Esophagus mucosa (tissue), 1 donor: Measurements from ENCODE around the gene GALNT3. TPM values are rescaled to one million over a fixed set of nuclear protein-coding genes. Genes with fewer than 3 reads are reported as not detected.

Experiments
- ATAC-seq: fragments of 200-7000 bp; cut with Tn5 transposase; one replicate; pipeline ENCODE4 v1.9.1; 2020
- total RNA-seq: library from RNA; stranded (reverse); gene quantifications from one replicate; pipeline ENCODE4 v1.2.4, GENCODE V29; 2023
- donor health status: DM: yes; HTN: yes; CAD: no.

The GALNT3 gene
- 40.0 TPM for total RNA-seq

DNA sequence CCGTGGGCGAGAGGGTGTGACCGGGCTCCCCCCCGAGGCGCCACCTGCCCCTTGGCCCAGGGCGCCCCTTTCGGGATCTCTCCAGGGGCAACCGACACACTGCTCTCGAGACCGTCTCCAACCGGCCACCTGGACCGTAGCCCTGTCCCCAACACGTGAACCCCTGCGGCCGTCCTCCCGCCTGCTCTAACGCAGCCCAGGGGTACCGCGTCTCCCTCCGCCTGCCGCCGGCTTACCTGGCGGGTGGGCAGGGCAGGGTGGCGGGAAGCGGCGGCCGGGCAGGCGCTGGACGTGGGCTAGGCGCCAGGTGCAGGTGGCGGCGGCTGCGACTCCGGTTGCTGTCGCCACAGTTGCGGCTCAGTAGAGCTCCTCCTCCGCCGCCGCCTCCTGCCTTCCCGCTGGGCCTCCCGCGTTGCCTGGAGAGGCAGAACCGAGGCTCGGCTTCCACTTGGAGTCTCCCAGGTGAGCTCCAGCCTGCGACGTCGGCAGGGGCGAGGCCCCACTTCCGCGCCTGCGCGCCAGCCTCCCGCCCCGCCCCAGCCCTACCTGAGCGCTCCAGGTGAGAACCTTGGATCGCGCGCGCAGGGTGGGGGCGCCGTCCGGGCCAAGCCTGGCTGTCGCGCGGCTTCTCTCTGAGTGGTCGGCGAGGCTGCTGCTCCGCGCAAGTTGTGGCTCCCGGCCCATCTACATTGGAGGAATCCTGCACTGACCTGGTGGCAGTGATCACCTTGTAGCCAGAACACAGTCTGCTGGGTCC, at the start of gene GALNT3:
Gene GALNT3 (minus strand): TSS at position 469 of the 757 bp plus-strand sequence. CDS start 23,547 bp downstream, outside the sequence.
- peak; percentile 96 for ATAC-seq

DNA sequence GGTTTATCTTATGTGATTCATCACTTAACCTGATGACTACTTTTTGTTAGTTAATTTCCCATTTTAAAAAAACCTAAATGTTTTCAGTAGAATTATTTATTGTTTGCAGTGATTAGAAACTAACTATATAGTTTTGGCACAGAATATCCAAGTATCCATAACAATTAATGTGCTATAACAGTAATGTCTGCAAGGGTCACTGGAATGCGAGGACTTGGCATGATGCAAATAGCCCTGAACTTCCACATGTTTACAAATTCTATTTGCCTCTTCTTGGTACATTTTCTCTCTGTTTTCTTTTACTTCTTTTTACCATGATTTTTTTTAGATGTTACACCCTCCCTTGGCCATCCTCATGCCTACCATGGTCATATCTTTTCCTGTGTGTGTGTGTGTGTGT, 49.3 kb upstream of the GALNT3 start:
- no peak for ATAC-seq

- no peak for ATAC-seq
These were observed 46.4 kb upstream of the GALNT3 start for GRCh38 chr2:165840333-165840958.

- ATAC-seq, result no peak
These were observed 45.6 kb upstream of the GALNT3 start for GRCh38 chr2:165839610-165840009.

- ATAC-seq, result peak; percentile 83
These were observed 43.1 kb upstream of the GALNT3 start for GRCh38 chr2:165837122-165837521.

GRCh38 chr2:165835363-165835762, 41.3 kb upstream of the GALNT3 start:
- ATAC-seq, result no peak

DNA sequence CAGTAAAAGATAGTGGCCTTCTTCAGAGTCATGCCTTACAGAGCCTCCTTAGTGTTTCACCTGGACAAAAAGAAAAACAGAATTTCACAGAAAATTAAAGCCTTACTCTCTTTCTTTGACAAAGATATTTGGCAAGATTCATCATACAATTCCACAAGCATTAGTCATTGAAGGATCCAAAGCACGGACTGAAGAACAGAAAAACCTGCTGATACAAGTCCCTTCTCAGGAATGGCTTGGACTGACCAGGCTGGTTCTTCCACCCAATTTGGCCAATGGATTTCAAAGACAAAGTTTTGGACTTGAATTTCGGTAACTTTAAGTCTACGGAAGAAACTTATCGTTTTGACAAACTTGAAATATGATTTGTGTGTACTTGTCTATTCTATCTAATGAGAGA, 39.1 kb upstream of the GALNT3 start:
- ATAC-seq, result peak; percentile 89

- ATAC-seq, result no peak
These were observed 33.9 kb upstream of the GALNT3 start for GRCh38 chr2:165827921-165828276.

DNA sequence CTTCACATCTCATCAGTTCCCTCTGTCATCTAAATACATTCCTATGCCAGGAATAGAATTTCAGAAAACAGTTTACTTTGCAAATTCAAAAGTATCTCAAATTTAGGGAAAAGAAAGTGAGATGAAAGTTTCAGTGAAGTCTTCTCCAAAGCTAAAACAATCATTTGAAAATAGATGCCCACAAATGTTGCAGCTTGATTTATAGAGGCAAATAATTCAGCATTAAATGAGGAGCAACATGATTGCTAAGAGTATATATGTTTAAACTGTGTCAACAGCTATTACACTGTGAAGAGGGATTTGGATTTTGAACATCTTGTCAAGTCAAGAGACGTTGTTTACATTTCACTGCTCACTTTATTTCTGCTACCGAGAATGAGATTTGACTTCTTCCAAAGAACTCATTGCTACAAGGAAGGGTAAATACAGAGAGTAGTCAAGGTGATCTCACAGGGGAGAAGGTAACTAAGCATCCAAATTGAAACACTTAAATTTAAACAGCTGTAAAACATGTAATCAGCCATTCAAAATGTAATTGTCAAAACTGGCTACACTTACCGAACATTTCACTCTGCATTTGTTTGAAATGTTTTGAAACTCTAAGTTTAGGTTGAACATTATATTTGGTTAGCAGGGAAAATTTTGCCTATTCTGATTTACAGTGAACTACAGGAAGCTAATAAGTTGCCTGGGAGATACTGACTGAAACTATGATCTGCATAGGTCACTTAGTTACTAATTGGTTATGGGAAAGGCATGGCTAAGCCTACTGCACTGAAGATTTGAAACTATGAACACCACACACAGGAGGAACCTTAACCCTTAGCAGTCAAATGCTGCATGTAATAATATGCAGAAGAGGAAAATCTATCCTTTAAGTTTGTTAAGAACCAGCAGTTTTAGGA, 33.2 kb upstream of the GALNT3 start:
- ATAC-seq, result no peak

GRCh38 chr2:165825041-165825440, 31.0 kb upstream of the GALNT3 start:
- ATAC-seq, result no peak

DNA sequence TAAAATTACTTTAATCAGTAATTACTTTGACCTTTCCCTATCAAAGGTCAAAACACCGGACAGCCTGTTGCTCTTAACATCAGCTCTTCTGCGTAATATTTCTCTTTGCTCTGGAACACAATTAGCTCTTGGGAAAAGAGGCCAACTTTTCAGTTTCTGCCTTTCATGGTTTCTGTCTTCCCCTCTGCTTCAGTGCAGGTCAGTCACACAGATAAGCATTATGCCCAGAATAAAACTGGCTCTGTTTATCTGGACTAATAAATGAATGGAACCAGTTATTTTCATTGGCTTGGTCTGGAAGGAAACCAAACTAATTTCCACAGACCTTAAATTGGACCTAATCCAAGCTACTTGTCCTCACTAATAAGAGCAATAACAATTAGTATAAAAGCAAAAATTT, 26.2 kb upstream of the GALNT3 start:
- ATAC-seq, result no peak

- no peak for ATAC-seq
These were observed 24.9 kb upstream of the GALNT3 start for GRCh38 chr2:165818920-165819319.

DNA sequence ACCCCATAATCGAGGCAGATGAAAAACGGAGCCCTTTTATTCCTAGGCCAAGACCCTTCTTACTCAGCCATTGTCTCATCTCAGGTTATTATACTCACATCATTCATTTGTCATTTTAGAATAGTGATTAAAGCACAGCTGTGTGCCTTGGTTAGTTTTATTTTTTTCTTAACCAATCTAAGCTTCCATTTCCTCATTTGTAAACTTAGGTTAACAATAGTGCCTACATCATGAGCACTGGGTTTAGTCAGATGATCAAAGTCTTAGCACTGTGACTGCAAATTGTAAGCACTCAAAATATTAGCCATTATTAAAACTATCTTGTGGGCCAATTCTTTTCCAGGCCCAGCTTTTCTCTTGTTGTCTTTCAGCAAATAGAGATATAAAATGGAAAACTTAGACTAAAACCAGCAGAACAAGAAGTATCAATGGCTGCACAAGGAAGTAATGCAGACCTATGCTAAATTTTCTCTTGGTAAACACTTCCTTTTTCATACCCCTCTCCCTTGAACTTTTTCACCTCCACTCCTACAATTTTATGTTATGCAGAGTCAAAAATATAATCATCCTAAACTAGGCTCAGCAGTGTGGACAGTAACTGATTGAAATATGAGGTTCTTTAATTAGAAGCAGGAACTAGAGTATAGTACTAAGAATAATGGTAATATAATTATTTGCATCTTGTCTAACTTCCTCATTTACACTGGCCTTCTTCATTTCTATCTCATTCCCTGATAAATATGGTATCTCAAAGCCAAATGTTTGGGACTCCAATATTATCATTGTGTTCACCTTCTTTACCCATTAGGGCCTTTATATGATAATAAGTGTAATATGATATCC, 21.5 kb upstream of the GALNT3 start:
- peak; percentile 42 for ATAC-seq

- no peak for ATAC-seq
These were observed 20.4 kb upstream of the GALNT3 start for GRCh38 chr2:165814473-165814872.

- no peak for ATAC-seq
These were observed 17.7 kb upstream of the GALNT3 start for GRCh38 chr2:165811592-165812370.

- no peak for ATAC-seq
These were observed 16.4 kb upstream of the GALNT3 start for GRCh38 chr2:165810418-165810817.

- no peak for ATAC-seq
These were observed 10.7 kb upstream of the GALNT3 start for GRCh38 chr2:165804719-165805118.

- no peak for ATAC-seq
These were observed 9.2 kb upstream of the GALNT3 start for GRCh38 chr2:165803123-165803760.

DNA sequence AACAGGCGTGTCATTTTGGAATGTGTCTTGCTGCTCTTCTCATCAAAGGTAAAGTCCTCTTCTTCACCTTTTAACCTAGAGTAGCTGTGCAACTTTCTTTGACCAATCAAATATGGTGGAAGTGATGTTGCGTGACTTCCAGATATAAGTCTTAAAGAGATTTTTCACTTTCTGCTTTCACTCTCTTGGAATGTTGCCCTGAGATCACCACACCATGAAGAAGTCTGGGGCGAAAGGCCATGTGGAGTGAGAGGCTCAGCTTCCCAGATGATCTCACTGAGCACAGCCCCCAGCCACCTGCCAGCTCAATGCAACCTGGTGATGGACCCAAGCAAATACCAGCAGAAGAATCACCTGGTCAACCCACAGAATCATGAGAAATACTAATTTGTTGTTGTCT, 7.1 kb upstream of the GALNT3 start:
- no peak for ATAC-seq

- no peak for ATAC-seq
These were observed 2.9 kb upstream of the GALNT3 start for GRCh38 chr2:165796819-165797530.
